Skeletal muscle satellite cell (primary cell): ENCODE data around the gene ST7.
"Not testable (repeated sequence)": the region's sequence is repeated elsewhere in the genome, so short reads cannot be mapped to it uniquely, and the experiment has no call there.

Experiments used
- H3K27me3 ChIP-seq: 2 replicates; pipeline ENCODE4 v1.7.0; 2013; ENCODE audit warnings: low read length; ENCODE audit not compliant: control insufficient read depth, insufficient read depth
- H3K36me3 ChIP-seq: 2 replicates; pipeline ENCODE4 v1.7.0; 2013; ENCODE audit warnings: mild to moderate bottlenecking, control low read depth, low read length; ENCODE audit not compliant: insufficient read depth
- H3K4me1 ChIP-seq: 2 replicates; pipeline ENCODE4 v1.7.0; 2013; ENCODE audit warnings: low read length; ENCODE audit not compliant: control insufficient read depth, insufficient read depth
- H3K4me2 ChIP-seq: 2 replicates; pipeline ENCODE4 v1.7.0; 2013; ENCODE audit warnings: mild to moderate bottlenecking, low read length
- H3K4me3 ChIP-seq: 2 replicates; pipeline ENCODE4 v1.7.0; 2013; ENCODE audit warnings: low read length
- H3K9ac ChIP-seq: 2 replicates; pipeline ENCODE4 v1.7.0; 2013; ENCODE audit warnings: mild to moderate bottlenecking, low read depth, low read length, moderate library complexity
- H3K9me3 ChIP-seq: replicated peaks from 2 replicates; pipeline ENCODE4 v1.7.0; 2013; ENCODE audit warnings: mild to moderate bottlenecking, control low read depth, low read length

Gene ST7

DNA sequence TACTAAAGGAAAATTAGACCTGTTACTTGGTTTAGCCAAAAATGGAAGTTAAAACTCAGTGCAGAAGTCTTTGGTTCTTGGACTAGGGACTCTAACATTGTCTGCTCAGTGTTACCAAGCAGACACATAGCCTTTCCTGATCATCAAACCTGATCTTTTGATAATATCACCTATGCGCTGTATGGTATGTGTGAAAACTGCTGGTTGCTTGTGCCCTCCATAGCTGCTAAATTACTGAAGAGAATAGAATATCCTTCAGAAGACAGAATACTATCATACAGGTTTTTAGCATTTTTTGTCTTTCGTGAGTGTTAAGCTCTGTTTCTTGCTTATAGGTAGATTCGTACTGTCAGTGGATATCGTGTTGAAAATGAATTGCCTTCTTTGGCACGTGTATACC lies 68.7 kb downstream of the ST7 start:
- no peaks in the 10 kb centered on the region for H3K27me3 ChIP-seq
- peaks cover 12% of the 10 kb centered on the region for H3K4me1 ChIP-seq
- no peak overlapping the region for H3K4me2 ChIP-seq
- no peak overlapping the region for H3K9ac ChIP-seq
- H3K9me3 ChIP-seq, result no peaks in the 10 kb centered on the region
- no peaks in the 10 kb centered on the region for H3K36me3 ChIP-seq
- no peak overlapping the region for H3K4me3 ChIP-seq

DNA sequence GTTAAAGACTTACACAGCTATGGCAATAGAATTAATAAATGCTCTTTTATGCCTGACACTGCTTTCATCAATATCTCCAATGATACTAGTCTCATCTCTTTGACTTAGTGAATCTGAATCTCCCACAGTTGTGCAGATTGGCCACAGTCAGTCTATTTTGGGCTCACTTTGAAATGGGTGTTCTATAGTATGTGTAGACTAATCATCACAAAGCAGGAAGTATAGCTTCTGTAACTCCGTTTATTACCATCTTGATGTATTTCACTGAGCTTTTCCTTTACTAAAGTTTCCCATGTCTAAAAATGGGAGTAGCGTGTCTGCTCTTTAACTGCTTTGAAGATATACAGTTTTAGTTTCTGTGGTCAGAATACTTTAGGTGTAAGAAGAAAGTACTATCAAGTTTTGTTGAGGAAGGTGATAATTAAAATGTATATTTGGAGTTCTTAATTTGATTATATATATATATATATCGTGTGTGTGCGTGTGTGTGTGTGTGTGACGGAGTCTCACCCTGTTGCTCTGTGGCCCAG lies 70.1 kb downstream of the ST7 start:
- H3K4me1 ChIP-seq, result peaks cover 12% of the 10 kb centered on the region
- H3K36me3 ChIP-seq, result no peaks in the 10 kb centered on the region
- no peak overlapping the region for H3K4me3 ChIP-seq
- H3K27me3 ChIP-seq, result no peaks in the 10 kb centered on the region
- H3K4me2 ChIP-seq, result no peak overlapping the region
- H3K9ac ChIP-seq, result no peak overlapping the region
- no peaks in the 10 kb centered on the region for H3K9me3 ChIP-seq

- peaks cover 9% of the 10 kb centered on the region for H3K4me1 ChIP-seq
- H3K4me2 ChIP-seq, result no peak overlapping the region
- no peak overlapping the region for H3K4me3 ChIP-seq
- no peak overlapping the region for H3K9ac ChIP-seq
- H3K36me3 ChIP-seq, result no peaks in the 10 kb centered on the region
- no peaks in the 10 kb centered on the region for H3K27me3 ChIP-seq
- H3K9me3 ChIP-seq, result no peaks in the 10 kb centered on the region
Observed at GRCh38 chr7:117024811-117025210, 71.5 kb downstream of the ST7 start.

DNA sequence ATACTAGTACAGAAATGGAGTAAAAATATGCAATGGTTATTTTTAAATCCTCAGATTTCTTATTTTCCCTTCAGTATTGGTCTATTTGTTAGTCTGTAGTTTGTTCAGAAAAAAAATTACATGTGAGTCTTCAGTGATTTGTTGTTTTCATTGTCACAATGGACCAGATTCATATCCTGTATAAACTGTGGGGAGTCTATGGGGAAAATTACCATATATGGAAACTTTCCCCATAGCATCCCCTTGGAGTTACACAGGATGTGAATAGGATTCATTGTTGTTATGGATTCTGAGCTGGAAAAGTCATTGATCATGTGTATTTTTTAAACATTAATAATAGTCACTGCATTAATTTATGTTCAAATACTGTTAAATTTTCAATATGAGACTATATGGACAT lies 72.6 kb downstream of the ST7 start:
- H3K9ac ChIP-seq, result no peak overlapping the region

DNA sequence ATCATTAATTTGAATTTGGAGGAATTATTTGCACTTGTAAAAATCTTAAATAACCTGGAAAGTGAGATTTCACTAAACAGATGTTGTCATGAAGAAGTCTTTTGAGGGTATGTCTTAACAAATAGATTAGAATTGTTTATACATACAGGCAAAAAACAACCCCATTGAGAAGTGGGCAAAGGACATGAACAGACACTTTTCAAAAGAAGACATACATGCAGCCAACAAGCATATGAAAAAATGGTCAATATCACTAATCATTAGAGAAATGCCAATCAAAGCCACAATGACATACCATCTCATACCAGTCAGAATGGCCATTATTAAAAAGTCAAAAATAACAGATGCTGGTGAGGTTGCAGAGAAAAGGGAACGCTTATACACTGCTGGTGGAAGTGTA lies 77.0 kb downstream of the ST7 start:
- H3K9ac ChIP-seq, H3K27me3 ChIP-seq, H3K4me1 ChIP-seq, H3K36me3 ChIP-seq, H3K9me3 ChIP-seq, H3K4me2 ChIP-seq, H3K4me3 ChIP-seq: not testable (repeated sequence)

More for the DNA sequence above, 72.6 kb downstream of the ST7 start:
- Histone ChIP-seq H3K36me3 (no peaks in the 10 kb centered on the region), H3K4me1 (no peaks in the 10 kb centered on the region), H3K27me3 (no peaks in the 10 kb centered on the region), H3K9me3 (no peaks in the 10 kb centered on the region), H3K4me2 (no peak overlapping the region), H3K4me3 (no peak overlapping the region)

- not testable (repeated sequence) for H3K4me1 ChIP-seq, H3K9me3 ChIP-seq
Observed at GRCh38 chr7:117030793-117031192, 77.5 kb downstream of the ST7 start.

GRCh38 chr7:117032810-117033209 lies 79.5 kb downstream of the ST7 start:
- Histone ChIP-seq H3K4me3 (no peak overlapping the region), H3K27me3 (no peaks in the 10 kb centered on the region), H3K4me1 (no peaks in the 10 kb centered on the region), H3K36me3 (no peaks in the 10 kb centered on the region), H3K4me2 (no peak overlapping the region), H3K9ac (no peak overlapping the region), H3K9me3 (no peaks in the 10 kb centered on the region)

More at GRCh38 chr7:117030793-117031192, 77.5 kb downstream of the ST7 start:
- H3K27me3 ChIP-seq, H3K4me3 ChIP-seq, H3K4me2 ChIP-seq, H3K9ac ChIP-seq, H3K36me3 ChIP-seq: not testable (repeated sequence)

- no peaks in the 10 kb centered on the region for H3K9me3 ChIP-seq
Observed at GRCh38 chr7:117034851-117035464, 81.7 kb downstream of the ST7 start.

DNA sequence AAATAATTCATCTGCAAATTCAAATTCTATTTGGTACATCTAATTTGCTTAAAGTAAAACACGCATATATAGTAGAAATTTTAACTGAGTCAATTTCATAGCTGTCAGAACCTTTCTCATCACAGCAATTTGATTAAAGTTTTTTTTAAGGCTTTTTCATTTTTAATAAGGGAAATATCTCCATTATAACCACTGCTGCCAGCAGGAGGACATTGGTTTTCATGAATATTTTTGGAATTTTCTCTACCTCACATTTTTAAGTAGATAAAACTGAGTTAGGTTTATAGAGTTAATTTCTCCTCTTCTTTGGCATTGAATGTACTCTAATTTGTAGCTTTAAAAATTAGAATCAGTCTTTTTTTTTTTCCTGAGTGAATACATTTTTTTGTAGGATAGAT lies 82.2 kb downstream of the ST7 start:
- H3K9ac ChIP-seq, result no peak overlapping the region
- no peaks in the 10 kb centered on the region for H3K9me3 ChIP-seq
- H3K4me2 ChIP-seq, result no peak overlapping the region
- no peaks in the 10 kb centered on the region for H3K36me3 ChIP-seq
- H3K4me1 ChIP-seq, result no peaks in the 10 kb centered on the region
- no peaks in the 10 kb centered on the region for H3K27me3 ChIP-seq
- no peak overlapping the region for H3K4me3 ChIP-seq

More at GRCh38 chr7:117034851-117035464, 81.7 kb downstream of the ST7 start:
- H3K27me3 ChIP-seq, result no peaks in the 10 kb centered on the region
- H3K9ac ChIP-seq, result no peak overlapping the region
- H3K4me2 ChIP-seq, result no peak overlapping the region
- H3K36me3 ChIP-seq, result no peaks in the 10 kb centered on the region
- H3K4me1 ChIP-seq, result no peaks in the 10 kb centered on the region
- no peak overlapping the region for H3K4me3 ChIP-seq

DNA sequence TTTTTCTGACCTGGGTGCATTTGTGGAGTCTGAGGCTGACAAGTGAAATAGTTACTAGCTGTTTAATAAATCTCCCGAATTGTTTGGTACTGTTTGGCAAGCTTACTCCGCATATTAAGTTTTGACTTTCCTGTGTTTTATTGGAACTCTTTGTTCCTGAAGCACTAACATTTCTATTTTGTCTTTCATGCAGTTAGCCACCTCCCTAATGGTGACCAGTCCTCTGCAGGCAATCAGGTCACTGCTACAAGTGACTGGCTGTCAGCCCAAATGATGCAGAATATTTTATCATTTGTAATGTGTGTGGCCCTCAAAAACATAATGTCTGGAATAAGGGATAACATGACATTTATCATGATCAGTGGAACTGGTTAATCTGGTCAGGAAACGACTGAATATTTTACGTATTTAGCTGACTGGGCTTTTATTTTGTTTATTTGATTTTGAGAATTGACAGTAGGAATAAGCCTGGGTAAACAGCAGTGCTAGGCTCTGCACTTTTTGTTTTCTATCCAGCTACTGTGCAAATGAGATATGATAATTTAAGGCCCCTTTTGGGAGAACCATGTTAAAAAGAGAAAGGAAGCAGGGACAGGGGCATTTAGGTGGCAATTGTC lies 82.9 kb downstream of the ST7 start:
- H3K9me3 ChIP-seq, result no peaks in the 10 kb centered on the region
- H3K4me3 ChIP-seq, result no peak overlapping the region
- H3K36me3 ChIP-seq, result no peaks in the 10 kb centered on the region
- H3K9ac ChIP-seq, result no peak overlapping the region
- no peak overlapping the region for H3K4me2 ChIP-seq
- peaks cover 1% of the 10 kb centered on the region for H3K4me1 ChIP-seq
- no peaks in the 10 kb centered on the region for H3K27me3 ChIP-seq

GRCh38 chr7:117036836-117037235 lies 83.5 kb downstream of the ST7 start:
- H3K4me1 ChIP-seq, result peaks cover 3% of the 10 kb centered on the region
- no peaks in the 10 kb centered on the region for H3K27me3 ChIP-seq
- no peaks in the 10 kb centered on the region for H3K36me3 ChIP-seq
- H3K4me2 ChIP-seq, result no peak overlapping the region
- H3K9ac ChIP-seq, result no peak overlapping the region
- no peaks in the 10 kb centered on the region for H3K9me3 ChIP-seq
- no peak overlapping the region for H3K4me3 ChIP-seq

GRCh38 chr7:117038408-117038807 lies 85.1 kb downstream of the ST7 start:
- Histone ChIP-seq H3K27me3 (no peaks in the 10 kb centered on the region), H3K36me3 (no peaks in the 10 kb centered on the region), H3K9ac (no peak overlapping the region), H3K4me2 (no peak overlapping the region), H3K9me3 (no peaks in the 10 kb centered on the region), H3K4me1 (peaks cover 3% of the 10 kb centered on the region), H3K4me3 (no peak overlapping the region)
